Activated CD4-positive, alpha-beta T cell treated with anti-CD3 and anti-CD28 coated beads, Interleukin-2, amount 10 ng/mL, durations not matched to agents 7 days and 5 days (primary cell): Measurements from ENCODE around the gene SLC10A1. TPM values are rescaled to one million over a fixed set of nuclear protein-coding genes. Genes with fewer than 3 reads are reported as not detected.

Experiments used
- total RNA-seq, 2 experiments: library from RNA; stranded (reverse); gene quantifications; one replicate each; pipeline ENCODE4 v1.2.3, GENCODE V29; 2021

SLC10A1 gene
- total RNA-seq, 2 experiments from 2014 or later: not detected

Other genes with a start within 250 kb of the SLC10A1 start
- not detected for gene CCDC177, start 222.4 kb downstream of the SLC10A1 start, total RNA-seq
- gene SUSD6, start 185.6 kb downstream of the SLC10A1 start, total RNA-seq: 10 to 100 TPM; 42.6 to 45.0 TPM
- 100 to 1,000 TPM; 390 to 392 TPM for gene SRSF5, start 30.1 kb downstream of the SLC10A1 start, total RNA-seq
- gene SMOC1, start 82.2 kb upstream of the SLC10A1 start, total RNA-seq: not detected